Right lobe of liver (tissue), 4 donors: ENCODE results near the gene MAPK8.

Source experiments
- POLR2A ChIP-seq: fragments of 450-650 bp; IDR thresholded peaks from one replicate; pipeline ENCODE4 v1.6.1; 2017; ENCODE audit warnings: antibody characterized with exemption, mild to moderate bottlenecking
- TF ChIP-seq, protein P1 (sequence below), 4 donors: fragments of 200-600 bp in 3 of 4; fragments of 450-650 bp in 1 of 4; IDR thresholded peaks; one replicate each; pipeline versions ENCODE4 v1.5.1 to v1.8.0; 2016 to 2022; ENCODE audit warnings: antibody characterized with exemption in 4 of 4, mild to moderate bottlenecking in 2 of 4
- donor health status: DM: no; HTN: no; CAD: no.
- donor health status: DM: no; HTN: no; CAD: no.
- donor health status: DM: no; HTN: yes; CAD: no.

DNA sequence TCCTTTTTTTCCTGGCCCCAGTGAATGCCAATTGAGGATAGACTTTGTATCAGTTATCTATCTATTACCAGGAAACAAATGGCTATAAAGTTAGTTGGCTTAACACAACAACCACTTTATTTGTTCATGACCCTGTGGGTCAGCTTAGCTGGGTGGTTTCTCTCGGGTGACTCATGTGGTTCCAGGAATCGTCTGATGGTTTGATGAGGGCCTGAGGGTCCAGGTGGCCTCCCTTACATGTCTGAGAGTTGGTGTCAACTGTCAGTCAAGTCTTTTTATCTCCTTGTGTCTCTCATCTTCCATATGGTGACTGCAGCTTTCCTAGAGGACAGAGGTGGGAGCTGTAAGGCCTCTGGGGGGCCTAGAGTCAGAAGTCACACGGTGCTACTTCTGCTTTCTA lies 15.3 kb upstream of the MAPK8 start:
- TF ChIP-seq, protein P1, sequence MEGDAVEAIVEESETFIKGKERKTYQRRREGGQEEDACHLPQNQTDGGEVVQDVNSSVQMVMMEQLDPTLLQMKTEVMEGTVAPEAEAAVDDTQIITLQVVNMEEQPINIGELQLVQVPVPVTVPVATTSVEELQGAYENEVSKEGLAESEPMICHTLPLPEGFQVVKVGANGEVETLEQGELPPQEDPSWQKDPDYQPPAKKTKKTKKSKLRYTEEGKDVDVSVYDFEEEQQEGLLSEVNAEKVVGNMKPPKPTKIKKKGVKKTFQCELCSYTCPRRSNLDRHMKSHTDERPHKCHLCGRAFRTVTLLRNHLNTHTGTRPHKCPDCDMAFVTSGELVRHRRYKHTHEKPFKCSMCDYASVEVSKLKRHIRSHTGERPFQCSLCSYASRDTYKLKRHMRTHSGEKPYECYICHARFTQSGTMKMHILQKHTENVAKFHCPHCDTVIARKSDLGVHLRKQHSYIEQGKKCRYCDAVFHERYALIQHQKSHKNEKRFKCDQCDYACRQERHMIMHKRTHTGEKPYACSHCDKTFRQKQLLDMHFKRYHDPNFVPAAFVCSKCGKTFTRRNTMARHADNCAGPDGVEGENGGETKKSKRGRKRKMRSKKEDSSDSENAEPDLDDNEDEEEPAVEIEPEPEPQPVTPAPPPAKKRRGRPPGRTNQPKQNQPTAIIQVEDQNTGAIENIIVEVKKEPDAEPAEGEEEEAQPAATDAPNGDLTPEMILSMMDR (IDR thresholded peaks at IDR 0.05), result no peak
- no peak for TF ChIP-seq POLR2A
